ENCODE results near the gene RNF14. TPM values are rescaled to one million over a fixed set of nuclear protein-coding genes. Genes with fewer than 3 reads are reported as not detected.
A peak's percentile ranks its signal among the peaks of the same experiment; 100 is the strongest.

The RNF14 gene
- total RNA-seq, 5 donors from 2014 or later (not counting 1 experiment from before 2014, with no cell fraction given) = 16.4 to 35.8 (median 28.2) TPM

DNA sequence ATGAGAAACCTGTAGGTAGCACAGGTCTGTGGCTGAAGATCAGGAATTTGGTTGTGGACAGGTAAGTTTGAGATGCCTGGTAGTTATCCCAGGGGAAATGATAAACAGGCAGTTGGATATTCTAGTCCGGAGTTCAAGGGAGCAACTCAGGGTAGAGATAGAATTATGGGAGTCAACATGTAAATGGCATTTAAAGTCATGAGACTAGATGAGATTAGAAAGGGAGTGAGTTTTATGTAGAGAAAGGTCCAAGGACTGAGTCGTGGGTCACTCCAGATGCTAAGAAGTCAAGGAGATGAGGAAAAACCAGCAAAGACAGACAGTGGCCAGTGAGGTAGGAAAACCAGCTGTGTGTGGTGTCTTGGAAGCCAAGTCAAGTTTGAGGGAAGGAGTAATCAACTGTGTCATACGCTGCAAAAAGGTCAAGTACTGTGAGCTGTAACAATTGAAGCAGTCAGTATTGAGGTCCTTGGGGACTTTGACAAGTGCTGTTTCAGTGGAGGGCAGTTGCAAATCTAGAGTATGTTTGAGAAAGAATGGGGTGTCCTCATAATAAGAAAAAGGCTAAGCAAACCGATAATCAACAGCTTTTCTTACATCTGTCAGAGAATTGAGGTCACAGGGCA is 25.7 kb downstream of the RNF14 start:
- Histone ChIP-seq H3K27ac (ENCODE audit: low read length) (no peak overlapping the region), H3K4me3 (ENCODE audit: control insufficient read depth in 1 of 2, extremely low read depth in 1 of 2, low read length in 1 of 2) (no peak overlapping the region), H3K9me3 (no peaks in the 10 kb centered on the region), H3K36me3 (ENCODE audit: control insufficient read depth in 2 of 2, extremely low read depth in 1 of 2, insufficient read depth in 1 of 2, low read length in 1 of 2) (peaks cover 0 to 26% of the 10 kb centered on the region in 2 donors), H3K27me3 (replicated peaks in 1 of 2; ENCODE audit: control insufficient read depth in 2 of 2, extremely low read depth in 1 of 2, insufficient read depth in 2 of 2, low read length in 1 of 2) (no peaks in the 10 kb centered on the region), H3K4me1 (ENCODE audit: control insufficient read depth in 1 of 2, extremely low read depth in 1 of 2, insufficient read depth in 2 of 2, low read length in 2 of 2) (no peaks in the 10 kb centered on the region)
- H3K36me3 Mint-ChIP-seq = peaks cover 22% of the 10 kb centered on the region
- H3K4me3 Mint-ChIP-seq = no peak overlapping the region
- no peak for DNase-seq
- WGBS (ENCODE audit: insufficient coverage) = 60% methylated on average over 3 of the region's 4 CpGs
- ChIA-PET CTCF (interaction anchor here (0.6 to 9.8 kb wide), 7 partner anchors 14 to 362 kb away, joined by 3 to 147 read pairs (median 5); partner anchors contain the start of gene GNPDA1 (in 1 of the 2)), POLR2A (interaction anchor here (0.6 kb wide), 3 partner anchors 13 to 675 kb away, joined by 7 to 12 read pairs (median 8); no protein-coding TSS in a partner anchor)
- no peaks in the 10 kb centered on the region for H3K9me3 Mint-ChIP-seq
- H3K4me1 Mint-ChIP-seq = peaks cover 5 to 9% (median 6%) of the 10 kb centered on the region in 3 donors
- no peak for ATAC-seq (replicated peaks in 1 of 4)
- no peaks in the 10 kb centered on the region for H3K27me3 Mint-ChIP-seq
- no peak overlapping the region for H3K27ac Mint-ChIP-seq

DNA sequence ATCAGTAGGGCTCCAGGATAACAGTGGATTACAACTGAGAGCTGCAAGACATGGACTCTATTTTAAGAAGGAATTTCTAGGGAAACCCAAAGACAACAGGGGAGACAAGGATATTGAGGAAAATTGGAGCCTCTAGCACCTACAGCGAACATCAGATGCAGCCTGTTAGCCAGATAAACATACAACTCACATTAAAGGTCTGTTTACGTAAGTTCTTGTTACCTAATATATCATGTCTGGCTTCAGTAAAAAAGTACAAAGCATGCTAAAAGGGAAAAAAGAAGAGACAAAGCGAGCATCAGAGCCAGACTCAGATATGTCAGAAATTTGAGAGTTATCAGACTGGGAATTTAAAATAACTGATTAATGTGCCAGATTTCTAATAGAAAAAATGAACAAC is 26.8 kb downstream of the RNF14 start:
- Mint-ChIP-seq H3K27me3 (no peaks in the 10 kb centered on the region), H3K27ac (no peak overlapping the region), H3K4me1 (peaks cover 6 to 9% (median 7%) of the 10 kb centered on the region in 3 donors), H3K36me3 (peaks cover 27% of the 10 kb centered on the region), H3K4me3 (no peak overlapping the region), H3K9me3 (no peaks in the 10 kb centered on the region)
- DNase-seq (no peak), ATAC-seq (replicated peaks in 1 of 4) (no peak)
- Histone ChIP-seq H3K9me3 (no peaks in the 10 kb centered on the region), H3K27me3 (replicated peaks in 1 of 2; ENCODE audit: control insufficient read depth in 2 of 2, extremely low read depth in 1 of 2, insufficient read depth in 2 of 2, low read length in 1 of 2) (no peaks in the 10 kb centered on the region), H3K27ac (ENCODE audit: low read length) (no peak overlapping the region), H3K4me3 (ENCODE audit: control insufficient read depth in 1 of 2, extremely low read depth in 1 of 2, low read length in 1 of 2) (no peak overlapping the region), H3K4me1 (ENCODE audit: control insufficient read depth in 1 of 2, extremely low read depth in 1 of 2, insufficient read depth in 2 of 2, low read length in 2 of 2) (no peaks in the 10 kb centered on the region), H3K36me3 (ENCODE audit: control insufficient read depth in 2 of 2, extremely low read depth in 1 of 2, insufficient read depth in 1 of 2, low read length in 1 of 2) (peaks cover 0 to 31% of the 10 kb centered on the region in 2 donors)
- no CpG with 5 or more reads among the region's 3 CpGs for WGBS (ENCODE audit: insufficient coverage)
- ChIA-PET POLR2A (no interaction called here), CTCF (interaction anchor here (0.7 to 9.8 kb wide), 5 partner anchors 16 to 151 kb away, joined by 3 to 147 read pairs (median 5); partner anchors contain the start of gene GNPDA1 (in 1 of the 2))

DNA sequence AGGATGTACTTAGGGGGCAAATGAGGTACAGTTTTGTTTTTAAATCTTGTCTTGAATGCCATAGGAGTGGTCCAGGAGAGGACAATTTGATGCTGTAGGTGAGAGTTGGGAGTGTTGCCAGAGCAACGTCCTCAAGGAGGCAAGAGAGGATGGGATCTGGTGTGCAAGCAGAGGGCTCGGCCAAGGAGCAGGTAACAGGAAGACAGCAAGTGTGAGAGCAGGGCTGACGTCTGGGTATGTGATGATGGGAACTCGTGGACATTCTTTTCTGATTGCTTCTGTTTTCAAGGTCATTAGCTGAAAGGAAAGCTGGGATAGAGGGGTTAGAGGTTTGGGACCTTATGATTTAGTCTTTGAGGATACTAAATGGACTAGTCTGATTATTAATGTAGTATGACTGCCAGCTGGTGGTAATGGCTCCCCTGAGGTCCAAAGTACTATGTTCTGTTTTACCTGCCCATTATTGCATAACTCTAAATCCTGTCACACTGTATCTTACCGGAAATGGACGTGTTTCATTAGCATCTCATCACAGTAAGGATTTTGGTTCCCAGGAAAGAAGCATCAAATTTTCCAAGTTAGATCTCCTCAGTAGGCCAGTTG is 28.6 kb downstream of the RNF14 start:
- DNase-seq (no peak), ATAC-seq (replicated peaks in 1 of 4) (no peak)
- H3K27ac ChIP-seq (ENCODE audit: low read length) = no peak overlapping the region
- Mint-ChIP-seq H3K4me1 (peaks cover 4 to 9% (median 5%) of the 10 kb centered on the region in 3 donors), H3K36me3 (peaks cover 37% of the 10 kb centered on the region), H3K4me3 (no peak overlapping the region), H3K9me3 (no peaks in the 10 kb centered on the region), H3K27me3 (no peaks in the 10 kb centered on the region), H3K27ac (no peak overlapping the region)
- no peaks in the 10 kb centered on the region for H3K27me3 ChIP-seq (replicated peaks in 1 of 2; ENCODE audit: control insufficient read depth in 2 of 2, extremely low read depth in 1 of 2, insufficient read depth in 2 of 2, low read length in 1 of 2)
- CTCF ChIA-PET = interaction anchor here in 1 of 2 donors (0.8 to 9.8 kb wide), 4 partner anchors 8 to 149 kb away, joined by 3 to 147 read pairs (median 4); partner anchors contain the start of gene GNPDA1
- no peaks in the 10 kb centered on the region for H3K9me3 ChIP-seq
- H3K4me3 ChIP-seq (ENCODE audit: control insufficient read depth in 1 of 2, extremely low read depth in 1 of 2, low read length in 1 of 2) = no peak overlapping the region
- no peaks in the 10 kb centered on the region for H3K4me1 ChIP-seq (ENCODE audit: control insufficient read depth in 1 of 2, extremely low read depth in 1 of 2, insufficient read depth in 2 of 2, low read length in 2 of 2)
- WGBS (ENCODE audit: insufficient coverage) = 83% methylated on average over 5 of the region's 6 CpGs
- H3K36me3 ChIP-seq (ENCODE audit: control insufficient read depth in 2 of 2, extremely low read depth in 1 of 2, insufficient read depth in 1 of 2, low read length in 1 of 2) = peaks cover 0 to 47% of the 10 kb centered on the region in 2 donors
- POLR2A ChIA-PET = interaction anchor here (0.6 to 1.1 kb wide), 2 partner anchors 10 to 95 kb away, joined by 3 to 12 read pairs; no protein-coding TSS in a partner anchor

DNA sequence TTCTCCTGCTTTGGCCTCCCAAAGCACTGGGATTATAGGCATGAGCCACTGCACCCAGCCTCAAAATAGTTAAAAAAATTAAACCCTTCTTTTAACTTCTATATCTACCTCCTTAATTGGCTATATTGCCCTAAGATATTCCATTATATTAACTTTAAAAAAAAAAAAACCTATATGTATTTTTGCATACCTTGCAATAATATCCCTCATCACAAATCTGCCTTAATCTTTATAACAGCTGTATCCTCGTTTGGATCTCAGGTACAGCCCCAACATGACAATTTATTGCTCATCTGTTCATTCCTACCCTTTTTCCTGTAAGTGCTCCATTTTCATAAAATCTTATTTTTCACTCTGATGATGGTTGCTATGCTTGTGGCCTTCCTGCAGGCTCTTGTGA is 31.3 kb downstream of the RNF14 start:
- CTCF ChIA-PET = interaction anchor here (0.6 to 1.1 kb wide), 6 partner anchors 9 to 146 kb away, joined by 3 to 6 read pairs (median 4); no protein-coding TSS in a partner anchor
- no peak for ATAC-seq (replicated peaks in 1 of 4)
- Histone ChIP-seq H3K9me3 (no peaks in the 10 kb centered on the region), H3K36me3 (ENCODE audit: control insufficient read depth in 2 of 2, extremely low read depth in 1 of 2, insufficient read depth in 1 of 2, low read length in 1 of 2) (peaks cover 5 to 43% of the 10 kb centered on the region in 2 donors), H3K27ac (ENCODE audit: low read length) (no peak overlapping the region), H3K4me1 (ENCODE audit: control insufficient read depth in 1 of 2, extremely low read depth in 1 of 2, insufficient read depth in 2 of 2, low read length in 2 of 2) (peaks cover 7 to 16% of the 10 kb centered on the region in 2 experiments), H3K4me3 (ENCODE audit: control insufficient read depth in 1 of 2, extremely low read depth in 1 of 2, low read length in 1 of 2) (no peak overlapping the region), H3K27me3 (replicated peaks in 1 of 2; ENCODE audit: control insufficient read depth in 2 of 2, extremely low read depth in 1 of 2, insufficient read depth in 2 of 2, low read length in 1 of 2) (no peaks in the 10 kb centered on the region)
- no peak for DNase-seq
- POLR2A ChIA-PET = no interaction called here
- Mint-ChIP-seq H3K36me3 (peaks cover 36% of the 10 kb centered on the region), H3K9me3 (no peaks in the 10 kb centered on the region), H3K27ac (peak overlapping the region; percentile 32 to 44), H3K27me3 (no peaks in the 10 kb centered on the region), H3K4me3 (no peak overlapping the region), H3K4me1 (peaks cover 18 to 21% (median 18%) of the 10 kb centered on the region in 3 donors)
- WGBS (ENCODE audit: insufficient coverage) = no CpG with 5 or more reads among the region's 1 CpG

DNA sequence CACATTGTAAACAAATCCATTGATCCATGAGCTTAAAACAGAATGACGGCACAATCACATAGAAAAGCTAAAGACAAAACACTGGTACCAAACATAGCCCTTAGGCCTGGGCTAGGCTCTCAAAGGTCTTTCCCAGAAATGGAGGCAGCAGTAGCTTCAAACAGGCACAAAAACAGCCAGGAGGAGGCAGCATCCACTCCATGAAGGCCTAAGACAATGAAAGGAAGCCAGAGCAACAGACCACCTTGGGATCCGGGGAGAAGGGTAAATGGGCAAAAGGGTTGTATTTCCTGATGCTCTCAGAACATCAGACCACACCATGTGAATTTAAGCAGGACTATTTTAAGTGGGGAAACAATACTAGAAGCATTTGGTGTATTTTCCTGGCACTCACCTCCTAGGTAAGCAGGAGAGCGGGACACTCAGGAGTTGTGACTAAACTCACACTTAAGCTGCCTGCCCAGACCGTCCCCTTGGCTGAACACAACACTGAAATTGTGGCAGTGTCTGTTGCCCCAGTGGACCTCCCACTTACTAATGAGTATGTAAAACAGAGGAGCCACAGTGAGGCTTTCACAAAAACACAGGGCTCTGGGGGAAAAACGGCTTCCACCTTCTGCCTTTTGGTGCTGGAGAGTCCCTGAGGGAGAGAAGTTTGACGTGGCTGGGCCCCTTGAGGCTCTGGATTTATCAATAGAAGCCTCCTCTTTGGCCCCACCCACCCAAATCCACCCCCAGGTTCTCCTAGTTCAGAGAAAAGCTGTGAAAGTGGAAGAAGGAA is 32.0 kb downstream of the RNF14 start:
- POLR2A ChIA-PET = no interaction called here
- H3K36me3 ChIP-seq (ENCODE audit: control insufficient read depth in 2 of 2, extremely low read depth in 1 of 2, insufficient read depth in 1 of 2, low read length in 1 of 2) = peaks cover 5 to 49% of the 10 kb centered on the region in 2 donors
- no peak overlapping the region for H3K27ac ChIP-seq (ENCODE audit: low read length)
- peaks cover 38% of the 10 kb centered on the region for H3K36me3 Mint-ChIP-seq
- H3K27me3 Mint-ChIP-seq = no peaks in the 10 kb centered on the region
- no peaks in the 10 kb centered on the region for H3K9me3 ChIP-seq
- H3K4me1 Mint-ChIP-seq = peaks cover 22 to 28% (median 25%) of the 10 kb centered on the region in 3 donors
- H3K27me3 ChIP-seq (replicated peaks in 1 of 2; ENCODE audit: control insufficient read depth in 2 of 2, extremely low read depth in 1 of 2, insufficient read depth in 2 of 2, low read length in 1 of 2) = no peaks in the 10 kb centered on the region
- no peak overlapping the region for H3K4me3 Mint-ChIP-seq
- H3K27ac Mint-ChIP-seq = peak overlapping the region; percentile 32 to 70
- peaks cover 12 to 19% of the 10 kb centered on the region in 2 experiments for H3K4me1 ChIP-seq (ENCODE audit: control insufficient read depth in 1 of 2, extremely low read depth in 1 of 2, insufficient read depth in 2 of 2, low read length in 2 of 2)
- ATAC-seq (replicated peaks in 1 of 4) = no peak
- peak in 2 of 35 experiments; percentile 15 to 37 for DNase-seq
- WGBS (ENCODE audit: insufficient coverage) = no CpG with 5 or more reads among the region's 6 CpGs
- H3K9me3 Mint-ChIP-seq = no peaks in the 10 kb centered on the region
- H3K4me3 ChIP-seq (ENCODE audit: control insufficient read depth in 1 of 2, extremely low read depth in 1 of 2, low read length in 1 of 2) = no peak overlapping the region
- CTCF ChIA-PET = interaction anchor here (0.5 to 1.1 kb wide), 9 partner anchors 10 to 146 kb away, joined by 3 to 6 read pairs (median 3); partner anchors contain the start of gene GNPDA1 (in 1 of the 2)
